Fibroblast of the aortic adventitia (primary cell): Measurements from ENCODE around the gene ABTB2. TPM values are rescaled to one million over a fixed set of nuclear protein-coding genes. Genes with fewer than 3 reads are reported as not detected.

Experiments used
- DNase-seq: peaks from one replicate; pipeline ENCODE4 v3.0.0-alpha.2; 2010; ENCODE audit warnings: low read depth
- H3K4me3 ChIP-seq: 2 replicates; pipeline ENCODE4 v1.5.1; 2011; ENCODE audit warnings: low read depth, mild to moderate bottlenecking, control low read depth, low read length, moderate library complexity
- CTCF ChIP-seq: IDR thresholded peaks from 2 replicates; pipeline ENCODE4 v1.5.1; 2011; ENCODE audit warnings: mild to moderate bottlenecking, low read length, control low read depth, inconsistent platforms; ENCODE audit not compliant: insufficient read depth
- total RNA-seq: library from RNA; depleted of rRNA; stranded (reverse); fragments of >200 nt; gene quantifications from 2 replicates; pipeline ENCODE4 v1.2.3, GENCODE V29; 2012; ENCODE audit warnings: low replicate concordance

ABTB2 gene
- total RNA-seq, 1 donor: 1.7 TPM

GRCh38 chr11:34259087-34259486 lies 98.7 kb downstream of the ABTB2 start:
- peak; percentile 25 for DNase-seq
- TF ChIP-seq CTCF: no peak
- no peak overlapping the region for H3K4me3 ChIP-seq

- no peak overlapping the region for H3K4me3 ChIP-seq
- no peak for DNase-seq
- no peak for TF ChIP-seq CTCF
Measured at GRCh38 chr11:34256626-34257025, 101.2 kb downstream of the ABTB2 start.

- no peak overlapping the region for H3K4me3 ChIP-seq
- no peak for DNase-seq
- no peak for TF ChIP-seq CTCF
Measured at GRCh38 chr11:34256150-34256549, 101.7 kb downstream of the ABTB2 start.

GRCh38 chr11:34255101-34255500 lies 102.7 kb downstream of the ABTB2 start:
- DNase-seq: no peak
- TF ChIP-seq CTCF: no peak
- no peak overlapping the region for H3K4me3 ChIP-seq

DNA sequence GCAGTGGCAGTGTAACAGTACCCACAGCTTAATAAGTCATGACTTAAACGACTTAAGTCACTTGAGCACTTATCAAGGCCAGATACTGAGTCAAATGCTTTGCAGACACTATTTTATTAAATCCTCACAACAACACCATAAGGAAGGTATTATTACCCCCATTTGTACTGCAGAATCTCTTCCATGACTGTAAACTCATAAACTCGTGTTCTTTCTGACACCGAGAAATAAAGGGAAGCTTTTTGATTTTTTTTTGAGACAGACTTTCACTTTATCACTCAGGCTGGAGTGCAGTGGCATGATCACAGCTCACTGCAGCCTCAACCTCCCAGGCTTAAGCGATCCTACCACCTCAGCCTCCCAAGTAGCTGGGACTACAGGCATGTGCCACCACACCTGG lies 103.8 kb downstream of the ABTB2 start:
- no peak for DNase-seq
- H3K4me3 ChIP-seq: no peak overlapping the region
- no peak for TF ChIP-seq CTCF

GRCh38 chr11:34252651-34253050 lies 105.2 kb downstream of the ABTB2 start:
- TF ChIP-seq CTCF: no peak
- H3K4me3 ChIP-seq: no peak overlapping the region
- no peak for DNase-seq

DNA sequence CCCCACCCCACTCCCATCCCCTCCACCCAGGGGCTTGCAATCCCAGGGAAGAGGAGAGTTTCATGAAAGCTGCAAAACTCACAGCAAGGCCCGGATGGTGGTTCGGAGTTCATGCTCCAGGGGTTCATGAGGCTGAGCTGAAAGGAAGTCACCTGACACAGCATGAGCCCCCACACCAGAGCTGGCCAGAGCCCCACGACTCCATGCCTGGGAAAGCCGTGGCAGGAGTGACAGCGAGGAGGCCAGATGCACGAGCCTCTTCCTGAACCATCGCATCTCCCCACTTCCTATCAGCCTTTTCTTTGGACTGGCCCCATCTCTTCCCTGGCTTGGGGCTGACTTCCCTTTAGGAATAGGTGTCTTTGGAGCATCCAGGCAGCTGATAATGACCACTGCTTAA lies 105.8 kb downstream of the ABTB2 start:
- no peak overlapping the region for H3K4me3 ChIP-seq
- DNase-seq: no peak
- no peak for TF ChIP-seq CTCF
